ENCODE data around the gene TCEAL2.
"Not testable (repeated sequence)": the region's sequence is repeated elsewhere in the genome, so short reads cannot be mapped to it uniquely, and the experiment has no call there.

Gene TCEAL2

DNA sequence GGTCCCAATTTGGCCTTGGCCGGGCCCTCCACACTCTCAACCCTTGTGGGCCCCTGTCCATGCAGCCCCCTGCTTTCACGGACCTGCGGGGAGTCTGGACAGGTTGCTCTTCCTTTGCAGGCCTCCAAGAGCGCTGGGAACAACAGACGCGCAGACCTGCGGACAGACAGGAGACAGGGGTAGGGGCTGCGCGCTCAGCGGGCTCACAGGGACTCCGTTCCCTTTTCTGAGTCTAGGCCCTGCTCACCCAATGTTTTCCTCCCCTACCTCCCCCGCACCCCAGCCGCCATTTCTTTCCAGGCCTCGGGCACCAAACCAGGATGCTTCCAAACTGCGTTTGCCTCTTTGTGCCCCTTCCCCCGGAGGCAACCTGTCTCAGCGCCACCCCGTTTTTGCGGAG is 16.2 kb downstream of the TCEAL2 start:
- H3K4me3 ChIP-seq (ENCODE audit: low read length in 2 of 2) = peak overlapping the region in 1 of 2 donors; percentile 22
- not testable (repeated sequence) for H3K9ac ChIP-seq (ENCODE audit: low read length in 2 of 2); H3K27ac ChIP-seq (ENCODE audit: low read length)

DNA sequence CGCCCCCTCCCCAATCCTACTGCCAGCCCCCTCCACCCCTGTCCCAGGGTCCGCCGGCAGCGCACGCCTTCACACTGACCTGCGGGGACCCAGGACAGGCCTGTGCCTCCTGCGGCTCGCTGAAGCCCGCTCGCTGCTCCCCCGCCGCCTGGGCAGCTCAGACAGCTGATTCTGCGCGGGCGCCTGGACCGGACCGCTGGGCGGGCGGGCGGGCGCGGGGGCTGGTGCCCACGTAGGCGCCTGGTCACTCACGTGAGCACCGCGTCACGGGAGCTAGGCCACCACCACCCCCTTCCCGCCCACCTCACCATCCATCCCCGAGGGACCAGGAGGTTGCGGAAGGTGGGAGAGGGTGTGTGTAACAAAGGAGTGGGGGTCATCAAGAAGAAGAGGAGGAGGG is 16.8 kb downstream of the TCEAL2 start, which contains the start of gene TCEAL6:
TCEAL6 (minus strand) TSS at position 208 of the 400 bp plus-strand sequence.
- not testable (repeated sequence) for H3K27ac ChIP-seq (ENCODE audit: low read length); H3K9me3 ChIP-seq (ENCODE audit: control insufficient read depth in 2 of 2, low read length in 2 of 2); H3K4me1 ChIP-seq (ENCODE audit: control insufficient read depth, insufficient read depth, low read length); H3K9ac ChIP-seq (ENCODE audit: low read length in 2 of 2); H3K36me3 ChIP-seq (ENCODE audit: control insufficient read depth in 2 of 2, insufficient read depth in 2 of 2, low read length in 2 of 2)
- Histone ChIP-seq H3K27me3 (ENCODE audit: control insufficient read depth in 1 of 2, insufficient read depth in 2 of 2, low read length in 2 of 2) (peaks cover 0 to 11% of the 10 kb centered on the region in 2 donors), H3K4me3 (ENCODE audit: low read length in 2 of 2) (peak within 1 kb of the TSS in 1 of 2 donors; percentile 22)

More for the DNA sequence above, 16.2 kb downstream of the TCEAL2 start:
- H3K4me1 ChIP-seq (ENCODE audit: control insufficient read depth, insufficient read depth, low read length); H3K9me3 ChIP-seq (ENCODE audit: control insufficient read depth in 2 of 2, low read length in 2 of 2); H3K36me3 ChIP-seq (ENCODE audit: control insufficient read depth in 2 of 2, insufficient read depth in 2 of 2, low read length in 2 of 2): not testable (repeated sequence)
- H3K27me3 ChIP-seq (ENCODE audit: control insufficient read depth in 1 of 2, insufficient read depth in 2 of 2, low read length in 2 of 2) = peaks cover 0 to 11% of the 10 kb centered on the region in 2 donors

DNA sequence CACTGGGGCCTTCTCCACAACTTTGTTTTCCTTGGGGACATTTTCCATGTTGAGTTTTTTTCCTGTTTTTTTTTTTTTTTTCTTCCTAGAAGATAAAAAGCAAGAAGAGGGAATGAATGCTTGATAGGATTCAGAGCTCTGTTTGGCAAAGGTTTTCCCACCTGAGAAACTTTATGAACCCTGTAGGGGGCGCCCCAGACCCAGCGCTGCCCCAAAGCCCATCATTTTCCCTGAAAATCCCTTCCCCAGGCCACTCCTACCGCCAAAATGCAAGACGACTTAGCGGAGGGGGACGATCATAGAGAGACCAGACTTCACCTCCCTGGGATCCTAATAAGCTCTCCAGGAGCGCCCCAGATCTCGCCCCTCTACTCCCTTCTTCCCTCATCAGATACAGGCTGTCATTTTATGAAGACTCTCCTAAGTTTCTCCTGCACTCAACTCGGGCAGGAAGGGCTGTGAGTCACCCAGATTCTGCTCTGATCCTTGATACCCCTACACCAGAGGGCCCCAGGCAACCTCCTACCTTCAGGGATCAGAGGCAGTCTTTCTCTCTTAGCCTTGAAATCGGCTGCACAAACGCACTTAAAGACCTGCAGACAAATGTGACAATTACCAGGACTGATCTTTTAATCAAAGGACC is 28.9 kb downstream of the TCEAL2 start:
- H3K9ac ChIP-seq (ENCODE audit: low read length in 2 of 2) = no peak overlapping the region
- H3K9me3 ChIP-seq (ENCODE audit: control insufficient read depth in 2 of 2, low read length in 2 of 2) = no peaks in the 10 kb centered on the region
- H3K27ac ChIP-seq (ENCODE audit: low read length) = no peak overlapping the region
- H3K4me3 ChIP-seq (ENCODE audit: low read length in 2 of 2) = no peak overlapping the region
- H3K27me3 ChIP-seq (ENCODE audit: control insufficient read depth in 1 of 2, insufficient read depth in 2 of 2, low read length in 2 of 2) = peaks cover 0 to 5% of the 10 kb centered on the region in 2 donors
- H3K36me3 ChIP-seq (ENCODE audit: control insufficient read depth in 2 of 2, insufficient read depth in 2 of 2, low read length in 2 of 2) = no peaks in the 10 kb centered on the region
- H3K4me1 ChIP-seq (ENCODE audit: control insufficient read depth, insufficient read depth, low read length) = no peaks in the 10 kb centered on the region

DNA sequence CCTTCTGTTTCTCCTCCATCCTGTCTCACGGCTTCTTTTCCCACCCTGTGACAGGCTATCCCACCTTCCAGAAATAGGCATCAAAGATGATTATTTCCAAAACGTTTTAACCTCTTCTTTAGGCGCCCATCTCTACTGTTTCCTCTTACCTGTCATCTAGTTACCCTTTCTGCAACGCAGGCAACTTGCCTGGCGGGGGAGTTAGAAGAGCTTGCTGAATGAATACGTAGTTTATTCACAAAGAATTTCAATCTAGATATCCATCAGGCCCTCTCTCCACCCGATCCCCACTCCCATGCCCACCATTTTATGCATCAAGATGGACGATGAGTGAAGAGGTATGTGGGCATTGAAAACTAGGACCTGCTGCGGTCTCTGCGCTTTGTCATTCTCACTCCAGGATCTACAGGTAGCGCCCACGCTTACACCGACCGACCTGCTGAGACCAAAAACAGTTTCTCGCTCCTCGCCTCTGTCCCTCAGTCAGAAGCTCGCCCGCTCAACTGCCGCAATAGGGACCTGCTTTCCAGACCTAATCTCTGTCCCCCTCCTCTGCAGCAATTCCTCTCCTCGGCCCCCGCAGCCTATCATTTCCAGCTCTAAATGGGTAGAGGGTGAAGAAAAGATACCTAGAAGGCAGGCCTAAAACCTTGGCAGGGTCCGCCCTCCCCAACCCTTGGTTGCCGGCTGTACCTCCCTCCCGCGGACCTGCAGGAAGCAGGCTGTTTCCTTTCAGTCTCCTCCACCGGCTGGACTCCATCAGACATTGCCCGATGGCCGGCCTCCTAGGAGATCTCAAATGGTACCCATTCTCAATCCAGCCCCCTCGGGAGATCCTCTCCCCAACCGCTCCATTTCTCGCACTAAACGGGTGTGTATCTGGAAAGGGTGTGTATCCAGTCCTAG is 29.7 kb downstream of the TCEAL2 start:
- Histone ChIP-seq H3K27ac (ENCODE audit: low read length) (no peak overlapping the region), H3K9me3 (ENCODE audit: control insufficient read depth in 2 of 2, low read length in 2 of 2) (no peaks in the 10 kb centered on the region), H3K9ac (ENCODE audit: low read length in 2 of 2) (no peak overlapping the region), H3K36me3 (ENCODE audit: control insufficient read depth in 2 of 2, insufficient read depth in 2 of 2, low read length in 2 of 2) (no peaks in the 10 kb centered on the region), H3K27me3 (ENCODE audit: control insufficient read depth in 1 of 2, insufficient read depth in 2 of 2, low read length in 2 of 2) (peaks cover 0 to 5% of the 10 kb centered on the region in 2 donors), H3K4me1 (ENCODE audit: control insufficient read depth, insufficient read depth, low read length) (no peaks in the 10 kb centered on the region), H3K4me3 (ENCODE audit: low read length in 2 of 2) (peak overlapping the region; percentile 49 to 63)

DNA sequence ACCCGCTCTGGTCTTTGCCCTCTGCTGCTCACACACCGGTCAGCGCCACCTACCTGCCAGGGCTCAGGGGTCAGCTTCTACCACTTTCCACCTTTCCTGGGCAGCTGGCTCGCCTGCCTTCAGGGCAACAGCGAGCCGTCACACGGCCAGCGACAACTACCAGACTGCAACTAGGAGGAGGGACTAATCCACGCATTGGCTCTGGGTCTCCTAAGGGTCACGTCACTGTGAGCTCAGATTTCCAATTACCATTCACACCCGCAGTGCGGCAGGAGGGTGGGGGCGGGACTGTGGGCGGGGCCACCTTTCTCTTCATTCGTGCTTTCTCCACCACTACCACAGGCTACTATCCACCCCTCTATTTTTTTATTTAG is 30.3 kb downstream of the TCEAL2 start, which contains the start of gene BEX5:
BEX5 (minus strand) TSS at position 172 of the 374 bp plus-strand sequence. CDS start 1,712 bp downstream, outside the sequence.
- H3K9me3 ChIP-seq (ENCODE audit: control insufficient read depth in 2 of 2, low read length in 2 of 2) = no peaks in the 10 kb centered on the region
- H3K27ac ChIP-seq (ENCODE audit: low read length) = no peak within 1 kb of the TSS
- H3K27me3 ChIP-seq (ENCODE audit: control insufficient read depth in 1 of 2, insufficient read depth in 2 of 2, low read length in 2 of 2) = peaks cover 0 to 5% of the 10 kb centered on the region in 2 donors
- H3K9ac ChIP-seq (ENCODE audit: low read length in 2 of 2) = no peak within 1 kb of the TSS
- H3K4me3 ChIP-seq (ENCODE audit: low read length in 2 of 2) = peak within 1 kb of the TSS; percentile 49 to 63
- no peaks in the 10 kb centered on the region for H3K36me3 ChIP-seq (ENCODE audit: control insufficient read depth in 2 of 2, insufficient read depth in 2 of 2, low read length in 2 of 2)
- H3K4me1 ChIP-seq (ENCODE audit: control insufficient read depth, insufficient read depth, low read length) = no peaks in the 10 kb centered on the region

Data from stomach smooth muscle (tissue), 2 donors.